HG03565 (cell line): ENCODE data around the gene AKIP1.
"Not testable (repeated sequence)": the region's sequence is repeated elsewhere in the genome, so short reads cannot be mapped to it uniquely, and the experiment has no call there.

Experiments used
- ATAC-seq: cut with Tn5 transposase; IDR thresholded peaks from one replicate; pipeline ENCODE4 v1.9.1; 2021; ENCODE audit warnings: mild to moderate bottlenecking, moderate library complexity; ENCODE audit not compliant: unreplicated experiment

The AKIP1 gene

GRCh38 chr11:8911029-8911823 is at the start of gene AKIP1:
Gene AKIP1, plus strand, starts transcription at chr11:8911189. Its CDS starts 261 bp downstream, at chr11:8911450.
- ATAC-seq: peak; percentile 81

- ATAC-seq: no peak
These were observed 47.2 kb upstream of the AKIP1 start for GRCh38 chr11:8863838-8864237.

- ATAC-seq: no peak
These were observed 45.7 kb upstream of the AKIP1 start for GRCh38 chr11:8865304-8865703.

GRCh38 chr11:8867035-8867434 is 44.0 kb upstream of the AKIP1 start:
- ATAC-seq: no peak

- ATAC-seq: no peak
These were observed 42.9 kb upstream of the AKIP1 start for GRCh38 chr11:8867931-8868631.

- no peak for ATAC-seq
These were observed 40.4 kb upstream of the AKIP1 start for GRCh38 chr11:8870411-8871170.

GRCh38 chr11:8871171-8871775 is 39.7 kb upstream of the AKIP1 start:
- ATAC-seq: no peak

- no peak for ATAC-seq
These were observed 39.0 kb upstream of the AKIP1 start for GRCh38 chr11:8871962-8872361.

- no peak for ATAC-seq
These were observed 37.1 kb upstream of the AKIP1 start for GRCh38 chr11:8873741-8874405.

GRCh38 chr11:8878771-8879170 is 32.2 kb upstream of the AKIP1 start:
- no peak for ATAC-seq

- not testable (repeated sequence) for ATAC-seq
These were observed 29.4 kb upstream of the AKIP1 start for GRCh38 chr11:8881585-8881984.

- ATAC-seq: no peak
These were observed 24.7 kb upstream of the AKIP1 start for GRCh38 chr11:8886322-8886721.

GRCh38 chr11:8891185-8891584 is 19.8 kb upstream of the AKIP1 start:
- ATAC-seq: not testable (repeated sequence)

- ATAC-seq: no peak
These were observed 11.8 kb upstream of the AKIP1 start for GRCh38 chr11:8899119-8899753.

- ATAC-seq: no peak
These were observed 5.3 kb upstream of the AKIP1 start for GRCh38 chr11:8905528-8906165.

- no peak for ATAC-seq
These were observed 3.9 kb upstream of the AKIP1 start for GRCh38 chr11:8907116-8907515.

GRCh38 chr11:8908099-8908498 is 2.9 kb upstream of the AKIP1 start:
- no peak for ATAC-seq

- ATAC-seq: no peak
These were observed 351 bp upstream of the AKIP1 start for GRCh38 chr11:8910649-8911026.

GRCh38 chr11:8913961-8914660 is 3.1 kb downstream of the AKIP1 start:
- no peak for ATAC-seq
